ENCODE data around the gene CHST11.

GRCh38 chr12:104504146-104504545 is 47.4 kb downstream of the CHST11 start:
- TF ChIP-seq CTCF (IDR thresholded peaks at IDR 0.05; ENCODE audit: low read depth, low read length, missing input control) (no peak), YY1 (IDR thresholded peaks at IDR 0.05) (no peak), MAX (IDR thresholded peaks at IDR 0.05) (no peak)

All from liver (tissue), 2 donors.